Neural cell (in vitro differentiated cells): ENCODE results near the gene RAB6A.

Experiments used
- EP300 ChIP-seq: fragments of 450-650 bp; conservative IDR thresholded peaks from 2 replicates; pipeline ENCODE4 v1.6.1; 2014; ENCODE audit warnings: antibody characterized with exemption, mild to moderate bottlenecking, moderate library complexity; ENCODE audit not compliant: poor library complexity, severe bottlenecking
- EZH2 ChIP-seq: fragments of 200-600, 300-800 bp; shearing (Covaris generic), sonication (generic); IDR thresholded peaks from 2 replicates; pipeline ENCODE4 v1.6.1; 2014; ENCODE audit warnings: antibody characterized with exemption, low read length, borderline replicate concordance, mild to moderate bottlenecking; ENCODE audit not compliant: insufficient read depth, poor library complexity, severe bottlenecking
- RAD21 ChIP-seq: fragments of 450-650 bp; conservative IDR thresholded peaks from 2 replicates; pipeline ENCODE4 v1.6.1; 2014; ENCODE audit warnings: antibody characterized with exemption, mild to moderate bottlenecking, moderate library complexity
- TAF1 ChIP-seq: IDR thresholded peaks from 2 replicates; pipeline ENCODE4 v1.6.1; 2012; ENCODE audit warnings: low read depth
- TF ChIP-seq, protein P1 (sequence below): fragments of 450-650 bp; IDR thresholded peaks from 2 replicates; pipeline ENCODE4 v1.5.1; 2014; ENCODE audit warnings: antibody characterized with exemption, mild to moderate bottlenecking, moderate library complexity; ENCODE audit not compliant: poor library complexity, severe bottlenecking
- TF ChIP-seq, protein P2 (sequence below): IDR thresholded peaks from 2 replicates; pipeline ENCODE4 v1.6.1; 2012; ENCODE audit warnings: borderline replicate concordance

DNA sequence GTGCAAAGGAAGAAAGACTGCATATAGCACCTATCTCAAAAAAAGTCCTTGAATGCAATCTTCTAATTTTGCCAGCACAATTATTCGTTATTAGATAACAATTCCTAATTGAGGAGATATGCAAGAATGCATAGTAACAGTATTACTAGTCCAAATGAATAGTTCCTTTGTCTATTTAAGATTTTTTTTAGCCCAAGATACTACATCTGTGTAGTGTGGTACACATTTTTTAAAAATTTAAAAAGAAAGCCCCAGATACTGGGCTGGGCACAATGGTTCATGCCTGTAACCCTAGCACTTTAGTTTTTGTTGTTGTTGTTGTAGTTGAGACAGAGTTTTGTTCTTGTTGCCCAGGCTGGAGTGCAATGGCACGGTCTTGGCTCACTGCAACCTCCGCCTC, 43.7 kb downstream of the RAB6A start:
- no peak for TF ChIP-seq EZH2
- no peak for TF ChIP-seq EP300
- TF ChIP-seq, protein P1, sequence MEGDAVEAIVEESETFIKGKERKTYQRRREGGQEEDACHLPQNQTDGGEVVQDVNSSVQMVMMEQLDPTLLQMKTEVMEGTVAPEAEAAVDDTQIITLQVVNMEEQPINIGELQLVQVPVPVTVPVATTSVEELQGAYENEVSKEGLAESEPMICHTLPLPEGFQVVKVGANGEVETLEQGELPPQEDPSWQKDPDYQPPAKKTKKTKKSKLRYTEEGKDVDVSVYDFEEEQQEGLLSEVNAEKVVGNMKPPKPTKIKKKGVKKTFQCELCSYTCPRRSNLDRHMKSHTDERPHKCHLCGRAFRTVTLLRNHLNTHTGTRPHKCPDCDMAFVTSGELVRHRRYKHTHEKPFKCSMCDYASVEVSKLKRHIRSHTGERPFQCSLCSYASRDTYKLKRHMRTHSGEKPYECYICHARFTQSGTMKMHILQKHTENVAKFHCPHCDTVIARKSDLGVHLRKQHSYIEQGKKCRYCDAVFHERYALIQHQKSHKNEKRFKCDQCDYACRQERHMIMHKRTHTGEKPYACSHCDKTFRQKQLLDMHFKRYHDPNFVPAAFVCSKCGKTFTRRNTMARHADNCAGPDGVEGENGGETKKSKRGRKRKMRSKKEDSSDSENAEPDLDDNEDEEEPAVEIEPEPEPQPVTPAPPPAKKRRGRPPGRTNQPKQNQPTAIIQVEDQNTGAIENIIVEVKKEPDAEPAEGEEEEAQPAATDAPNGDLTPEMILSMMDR, result no peak
- no peak for TF ChIP-seq TAF1
- TF ChIP-seq, protein P2, sequence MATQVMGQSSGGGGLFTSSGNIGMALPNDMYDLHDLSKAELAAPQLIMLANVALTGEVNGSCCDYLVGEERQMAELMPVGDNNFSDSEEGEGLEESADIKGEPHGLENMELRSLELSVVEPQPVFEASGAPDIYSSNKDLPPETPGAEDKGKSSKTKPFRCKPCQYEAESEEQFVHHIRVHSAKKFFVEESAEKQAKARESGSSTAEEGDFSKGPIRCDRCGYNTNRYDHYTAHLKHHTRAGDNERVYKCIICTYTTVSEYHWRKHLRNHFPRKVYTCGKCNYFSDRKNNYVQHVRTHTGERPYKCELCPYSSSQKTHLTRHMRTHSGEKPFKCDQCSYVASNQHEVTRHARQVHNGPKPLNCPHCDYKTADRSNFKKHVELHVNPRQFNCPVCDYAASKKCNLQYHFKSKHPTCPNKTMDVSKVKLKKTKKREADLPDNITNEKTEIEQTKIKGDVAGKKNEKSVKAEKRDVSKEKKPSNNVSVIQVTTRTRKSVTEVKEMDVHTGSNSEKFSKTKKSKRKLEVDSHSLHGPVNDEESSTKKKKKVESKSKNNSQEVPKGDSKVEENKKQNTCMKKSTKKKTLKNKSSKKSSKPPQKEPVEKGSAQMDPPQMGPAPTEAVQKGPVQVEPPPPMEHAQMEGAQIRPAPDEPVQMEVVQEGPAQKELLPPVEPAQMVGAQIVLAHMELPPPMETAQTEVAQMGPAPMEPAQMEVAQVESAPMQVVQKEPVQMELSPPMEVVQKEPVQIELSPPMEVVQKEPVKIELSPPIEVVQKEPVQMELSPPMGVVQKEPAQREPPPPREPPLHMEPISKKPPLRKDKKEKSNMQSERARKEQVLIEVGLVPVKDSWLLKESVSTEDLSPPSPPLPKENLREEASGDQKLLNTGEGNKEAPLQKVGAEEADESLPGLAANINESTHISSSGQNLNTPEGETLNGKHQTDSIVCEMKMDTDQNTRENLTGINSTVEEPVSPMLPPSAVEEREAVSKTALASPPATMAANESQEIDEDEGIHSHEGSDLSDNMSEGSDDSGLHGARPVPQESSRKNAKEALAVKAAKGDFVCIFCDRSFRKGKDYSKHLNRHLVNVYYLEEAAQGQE, result no peak
- no peak for TF ChIP-seq RAD21
